A549 (cell line): ENCODE results near the gene SFT2D2.

ENCODE experiments used
- ZC3H11A ChIP-seq: fragments of 450-650 bp; IDR thresholded peaks from 2 replicates; pipeline ENCODE4 v1.6.1; 2014; ENCODE audit warnings: antibody characterized with exemption, mild to moderate bottlenecking
- TF ChIP-seq, protein P1 (sequence below): fragments of 250-450 bp; sonication (Bioruptor Pico); IDR thresholded peaks from 2 replicates; pipeline ENCODE4 v1.5.0; 2021; ENCODE audit warnings: mild to moderate bottlenecking, moderate library complexity, borderline replicate concordance

DNA sequence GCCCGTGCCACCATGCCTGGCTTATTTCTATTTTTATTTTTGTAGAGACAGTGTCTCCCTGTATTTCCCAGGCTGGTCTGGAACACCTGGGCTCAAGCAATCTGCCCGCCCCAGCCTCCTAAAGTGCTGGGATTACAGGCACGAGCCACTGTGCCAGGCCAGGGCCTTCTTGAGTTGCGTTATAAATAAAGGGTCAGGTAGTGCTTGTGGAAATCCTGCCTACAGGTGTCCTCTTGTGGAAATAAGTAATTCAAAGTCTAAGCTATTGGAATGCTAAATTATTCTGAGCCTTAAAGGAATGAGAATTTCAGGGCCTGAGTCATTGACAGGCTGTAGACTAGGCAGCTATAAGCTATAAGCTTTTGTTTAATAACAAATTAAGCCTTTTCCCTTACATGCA, 8.1 kb upstream of the SFT2D2 start:
- TF ChIP-seq ZC3H11A, result no peak
- TF ChIP-seq, protein P1, sequence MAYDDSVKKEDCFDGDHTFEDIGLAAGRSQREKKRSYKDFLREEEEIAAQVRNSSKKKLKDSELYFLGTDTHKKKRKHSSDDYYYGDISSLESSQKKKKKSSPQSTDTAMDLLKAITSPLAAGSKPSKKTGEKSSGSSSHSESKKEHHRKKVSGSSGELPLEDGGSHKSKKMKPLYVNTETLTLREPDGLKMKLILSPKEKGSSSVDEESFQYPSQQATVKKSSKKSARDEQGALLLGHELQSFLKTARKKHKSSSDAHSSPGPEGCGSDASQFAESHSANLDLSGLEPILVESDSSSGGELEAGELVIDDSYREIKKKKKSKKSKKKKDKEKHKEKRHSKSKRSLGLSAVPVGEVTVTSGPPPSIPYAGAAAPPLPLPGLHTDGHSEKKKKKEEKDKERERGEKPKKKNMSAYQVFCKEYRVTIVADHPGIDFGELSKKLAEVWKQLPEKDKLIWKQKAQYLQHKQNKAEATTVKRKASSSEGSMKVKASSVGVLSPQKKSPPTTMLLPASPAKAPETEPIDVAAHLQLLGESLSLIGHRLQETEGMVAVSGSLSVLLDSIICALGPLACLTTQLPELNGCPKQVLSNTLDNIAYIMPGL (CRISPR knock-in tag), result no peak
